HT-29 (cell line): Measurements from ENCODE around the gene FUOM. TPM values are rescaled to one million over a fixed set of nuclear protein-coding genes. Genes with fewer than 3 reads are reported as not detected.
"Not testable (repeated sequence)": the region's sequence is repeated elsewhere in the genome, so short reads cannot be mapped to it uniquely, and the experiment has no call there.

ENCODE experiments used
- DNase-seq: peaks from one replicate; pipeline ENCODE4 v3.0.0-alpha.2; 2015; ENCODE audit warnings: low spot score
- total RNA-seq: library from RNA; depleted of rRNA; stranded (reverse); fragments of >200 nt; shearing (Covaris generic); gene quantifications from 2 replicates; pipeline ENCODE4 v1.2.3, GENCODE V29; 2014

Gene FUOM
- total RNA-seq, 1 experiment from 2014 or later: 59.7 TPM

DNA sequence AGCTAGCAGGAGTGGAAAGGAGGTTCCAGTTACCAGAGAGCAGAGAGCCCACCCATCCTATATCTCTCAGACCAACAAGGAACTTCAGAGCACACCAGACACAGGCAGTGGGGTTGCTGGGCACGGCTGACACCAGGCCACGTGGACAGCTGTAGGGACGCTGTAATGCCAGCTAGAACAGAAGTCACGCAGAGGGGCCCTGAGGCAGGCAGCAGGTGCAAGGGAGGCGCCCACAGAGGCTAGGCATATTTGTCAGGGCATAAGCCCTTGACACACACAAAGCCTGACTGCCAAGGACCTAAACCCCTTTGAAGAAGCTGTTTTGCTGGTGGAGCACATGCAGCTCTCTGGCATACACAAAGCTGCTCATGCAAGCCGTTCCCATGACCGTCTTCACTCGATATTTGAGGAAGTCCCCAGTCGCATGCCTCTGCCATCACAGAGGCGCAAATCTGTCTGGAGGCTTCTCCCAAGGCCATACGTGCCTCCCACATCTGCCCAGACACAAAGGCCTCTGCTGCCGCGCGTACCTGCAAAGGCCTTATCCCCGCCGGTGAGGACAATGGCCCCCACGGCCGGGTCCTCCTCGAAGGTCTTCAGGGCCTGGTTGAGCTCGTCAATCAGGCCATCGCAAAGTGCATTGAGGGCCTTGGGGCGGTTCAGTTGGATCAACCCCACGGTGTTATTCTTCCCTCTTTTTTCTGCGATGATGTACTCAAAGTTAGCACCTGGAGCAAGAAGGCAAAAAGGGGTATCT lies 12.4 kb upstream of the FUOM start:
- no peak for DNase-seq

DNA sequence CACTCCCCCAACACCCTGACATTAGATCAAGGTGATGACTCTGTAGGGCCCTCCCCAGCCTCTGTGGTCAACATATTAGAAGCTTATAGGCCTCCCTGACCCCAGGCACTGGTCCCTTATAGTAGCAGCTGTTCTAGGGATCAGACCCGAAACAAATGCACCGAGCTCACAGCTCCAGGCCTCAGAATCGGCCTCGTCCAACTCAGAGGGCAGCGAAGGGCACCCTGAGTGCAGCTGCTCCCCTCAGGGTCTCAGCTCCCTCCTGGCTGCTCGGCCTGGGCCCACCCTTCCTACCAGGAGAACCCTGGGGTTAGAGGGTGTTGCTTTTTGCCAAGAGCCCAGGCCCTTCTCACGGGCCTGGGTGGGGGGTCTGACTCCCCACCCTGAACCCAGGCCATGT lies 10.3 kb upstream of the FUOM start:
- DNase-seq: no peak

DNA sequence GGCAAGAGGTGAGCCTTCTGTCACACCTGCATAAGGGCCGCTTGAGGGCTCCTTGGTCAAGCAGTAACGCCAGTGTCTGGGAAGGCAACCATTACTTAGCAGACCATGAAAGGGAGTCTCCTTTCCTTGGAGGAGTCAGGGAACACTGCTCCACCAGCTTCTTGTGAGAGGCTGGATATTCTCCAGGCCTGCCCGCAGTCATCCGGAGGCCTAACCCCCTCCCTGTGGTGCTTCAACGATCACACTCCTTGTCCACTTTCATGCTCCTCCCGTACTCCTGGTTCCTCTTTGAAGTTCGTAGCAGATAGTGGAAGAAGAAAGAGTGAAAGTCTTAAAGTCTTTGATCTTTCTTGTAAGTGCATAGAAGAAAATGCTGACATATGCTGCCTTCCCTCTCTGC lies 9.6 kb upstream of the FUOM start:
- DNase-seq: not testable (repeated sequence)

DNA sequence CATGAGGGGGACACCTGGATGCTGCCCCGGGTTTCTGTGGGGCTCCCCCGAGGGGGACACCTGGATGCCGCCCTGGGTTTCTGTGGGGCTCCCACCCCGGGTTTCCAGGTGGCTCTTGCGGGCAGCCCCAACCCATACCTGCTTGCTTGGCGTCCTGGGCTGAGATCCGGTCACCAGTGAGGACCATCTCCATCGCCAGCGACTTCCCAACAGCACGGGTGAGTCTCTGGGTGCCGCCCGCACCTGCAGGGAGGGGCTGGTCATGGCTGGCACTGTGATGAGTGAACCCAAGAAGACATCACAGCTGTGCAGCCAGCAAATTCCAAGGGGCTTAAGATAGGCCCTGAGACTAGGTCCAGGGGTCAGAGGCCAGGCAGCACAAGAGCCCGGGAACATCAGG lies 8.9 kb upstream of the FUOM start:
- DNase-seq: no peak

DNA sequence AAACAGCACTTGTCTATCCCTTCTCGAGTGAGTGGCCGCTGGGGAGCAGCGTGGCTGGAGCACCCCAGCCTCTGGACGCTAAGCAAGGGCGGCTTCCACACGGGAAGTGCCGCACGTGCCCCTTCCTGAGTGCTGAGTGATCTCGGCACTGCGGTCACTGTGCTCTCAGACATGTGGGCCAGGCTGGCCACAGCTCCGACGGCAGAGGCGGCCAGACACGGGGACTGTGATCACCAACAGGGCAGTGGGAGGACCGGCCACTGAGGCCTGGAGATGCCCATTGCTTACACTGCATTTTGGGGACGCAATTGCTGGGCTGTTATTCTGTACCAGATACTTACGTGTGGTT lies 8.3 kb upstream of the FUOM start:
- DNase-seq: no peak

DNA sequence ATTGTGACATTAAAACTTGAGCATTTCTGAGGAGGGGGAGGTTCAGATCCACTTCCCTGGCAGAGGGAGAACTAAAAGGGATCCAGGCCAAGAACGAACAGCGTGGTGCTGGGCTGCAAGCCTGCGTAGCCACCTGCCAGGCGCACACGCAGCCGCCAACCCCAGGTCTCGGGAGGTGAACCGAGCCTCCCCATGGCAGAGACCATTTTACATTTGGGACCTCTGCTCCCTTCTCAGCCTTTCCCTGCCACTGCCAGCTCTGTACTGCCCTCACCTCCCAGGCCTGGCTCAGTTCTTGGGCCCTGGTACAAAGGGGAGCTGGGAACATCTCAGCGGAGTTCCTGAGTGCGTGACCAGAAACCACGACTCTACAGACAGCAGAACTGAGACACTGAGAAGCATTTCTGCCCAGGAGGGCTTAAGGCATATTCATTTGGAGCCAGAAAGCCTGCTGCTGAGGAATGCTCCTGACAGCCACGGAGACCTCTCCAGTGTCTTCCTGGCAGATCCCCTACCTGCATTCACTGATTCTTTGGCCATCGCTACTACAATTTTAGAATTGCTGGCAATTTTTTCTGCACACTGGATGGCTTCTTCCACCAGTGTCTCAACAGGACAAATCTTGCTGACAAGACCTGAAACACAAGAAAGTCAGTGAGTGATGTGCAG lies 7.8 kb upstream of the FUOM start:
- DNase-seq: no peak

DNA sequence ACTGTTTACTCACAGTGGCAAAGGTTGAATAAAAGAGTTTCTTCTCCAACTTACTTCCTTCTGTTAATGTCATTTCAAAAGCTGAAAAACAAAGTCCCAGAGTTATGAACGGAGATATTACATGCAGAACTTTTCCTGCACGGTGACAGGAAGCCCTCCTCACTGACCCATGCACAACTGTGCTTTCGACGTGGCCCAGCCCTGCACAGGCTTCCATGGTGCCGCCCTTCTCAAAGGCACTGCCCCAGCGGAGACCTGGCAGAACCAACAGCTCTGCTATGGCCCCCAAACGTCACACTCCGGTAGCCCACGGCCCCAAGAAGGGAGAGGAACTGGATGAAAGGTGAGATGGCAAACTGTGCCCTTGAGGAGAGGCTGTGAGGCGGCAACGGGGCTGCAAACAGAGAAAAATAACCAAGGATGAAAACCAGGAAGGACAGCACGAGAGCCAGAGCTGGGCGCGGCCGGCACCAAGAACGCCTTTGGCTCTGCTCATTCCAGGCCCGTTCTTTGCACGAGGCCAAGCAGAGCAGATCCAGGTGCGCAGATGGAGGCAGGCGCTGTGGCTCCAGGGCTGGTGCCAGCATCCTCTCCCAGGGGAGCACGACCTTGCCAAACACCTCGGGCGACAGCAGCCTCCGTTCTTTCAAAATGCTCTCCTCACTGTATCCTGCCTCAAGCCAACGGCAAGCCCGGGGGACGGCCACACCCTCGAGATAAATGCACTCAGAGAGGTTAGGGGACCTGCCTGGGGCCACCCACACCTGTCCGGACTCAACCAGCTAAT lies 7.0 kb upstream of the FUOM start:
- DNase-seq: no peak

DNA sequence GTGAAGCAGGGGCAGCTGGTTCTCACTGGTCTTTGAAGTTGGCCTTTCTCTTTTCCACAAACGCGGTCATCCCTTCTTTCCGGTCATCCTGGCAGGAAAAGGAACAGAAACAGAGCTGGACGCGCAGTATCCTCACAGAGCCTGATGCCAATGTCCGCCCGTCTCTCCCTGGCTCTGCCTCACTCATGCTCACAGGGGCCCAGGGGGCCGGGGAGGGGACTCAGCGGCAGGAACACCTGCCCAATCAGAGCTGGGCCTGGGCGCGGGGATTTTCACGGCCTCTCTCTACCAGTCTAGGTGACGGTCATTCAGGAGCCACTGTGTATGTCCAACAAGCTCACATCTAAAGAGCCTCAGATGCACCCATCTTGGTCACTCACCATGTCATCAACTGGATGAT lies 5.0 kb upstream of the FUOM start:
- DNase-seq: no peak

DNA sequence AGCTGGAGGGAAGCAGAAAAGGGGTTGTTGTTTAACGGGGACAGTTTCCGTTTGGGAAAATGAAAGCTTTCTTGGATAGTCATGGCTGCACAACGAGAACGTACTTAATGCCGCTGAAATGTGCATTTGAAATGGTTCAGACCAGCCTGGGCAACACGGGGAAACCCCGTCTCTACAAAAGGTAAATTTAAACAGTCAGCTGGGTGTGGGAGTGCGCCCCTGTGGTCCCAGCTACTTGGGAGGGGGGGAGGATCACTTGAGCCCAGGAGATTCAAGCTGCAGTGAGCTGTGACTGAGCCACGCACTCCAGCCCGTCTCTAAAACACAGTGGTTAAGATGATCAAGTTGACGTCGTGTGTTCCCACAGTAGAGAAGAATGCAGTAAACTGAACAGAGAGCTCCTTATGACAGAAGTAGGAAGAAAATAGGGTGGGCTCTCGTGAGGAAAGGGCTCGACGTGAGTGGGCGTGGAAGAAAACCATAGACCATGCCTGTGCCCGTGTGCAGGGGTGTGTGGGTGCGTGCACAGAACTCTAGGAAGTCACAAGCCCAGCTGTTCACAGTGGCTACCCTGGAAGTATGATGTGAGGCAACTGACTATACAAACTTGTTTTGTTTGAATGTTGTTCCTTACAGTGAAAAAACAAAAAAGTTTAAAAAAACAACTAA lies 4.1 kb upstream of the FUOM start:
- DNase-seq: no peak

DNA sequence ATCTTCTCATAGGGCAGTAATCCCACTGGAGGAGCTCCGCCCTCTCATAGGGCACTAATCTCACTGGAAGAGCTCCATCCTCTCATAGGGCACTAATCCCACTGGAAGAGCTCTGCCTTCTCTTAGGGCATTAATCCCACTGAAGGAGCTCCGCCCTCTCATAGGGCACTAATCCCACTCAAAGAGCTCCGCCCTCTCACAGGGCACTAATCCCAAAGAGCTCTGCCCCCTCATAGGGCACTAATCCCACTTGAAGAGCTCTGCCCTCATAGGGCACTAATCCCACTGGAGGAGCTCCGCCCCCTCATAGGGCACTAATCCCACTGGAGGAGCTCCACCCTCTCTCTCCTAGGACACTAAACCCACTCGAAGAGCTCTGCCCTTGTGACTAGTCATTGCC lies 3.4 kb upstream of the FUOM start:
- no peak for DNase-seq

DNA sequence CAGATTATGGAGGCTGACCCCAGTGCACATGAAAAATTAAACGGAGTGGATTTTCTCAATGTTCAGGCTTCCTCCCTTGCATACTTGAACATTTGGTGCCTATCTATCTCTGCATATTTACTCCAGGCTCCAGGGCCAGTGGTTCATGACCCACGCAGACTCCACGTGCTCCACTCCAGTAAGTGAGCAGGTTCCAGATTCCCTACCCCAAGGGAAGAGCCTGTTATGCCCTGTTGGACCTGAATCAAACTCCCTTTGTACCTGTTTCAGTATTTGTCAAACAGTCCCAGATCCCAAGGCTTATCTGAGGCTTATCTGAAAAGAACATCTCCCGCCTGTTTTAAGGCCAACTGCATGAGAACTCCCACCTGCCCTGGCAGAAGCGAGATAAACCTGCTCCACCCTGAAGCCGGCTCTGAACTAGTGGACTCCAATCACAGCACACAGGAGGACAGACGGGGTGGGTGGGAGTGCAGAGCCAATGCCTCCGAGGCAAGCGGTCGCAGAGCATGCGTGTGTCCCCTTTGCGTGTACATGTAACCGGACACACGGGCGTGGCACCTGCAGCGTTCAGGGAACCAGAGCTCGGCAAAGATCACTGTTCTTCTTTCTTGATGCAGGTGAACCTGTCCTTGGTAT lies 2.3 kb upstream of the FUOM start:
- DNase-seq: peak; percentile 36

DNA sequence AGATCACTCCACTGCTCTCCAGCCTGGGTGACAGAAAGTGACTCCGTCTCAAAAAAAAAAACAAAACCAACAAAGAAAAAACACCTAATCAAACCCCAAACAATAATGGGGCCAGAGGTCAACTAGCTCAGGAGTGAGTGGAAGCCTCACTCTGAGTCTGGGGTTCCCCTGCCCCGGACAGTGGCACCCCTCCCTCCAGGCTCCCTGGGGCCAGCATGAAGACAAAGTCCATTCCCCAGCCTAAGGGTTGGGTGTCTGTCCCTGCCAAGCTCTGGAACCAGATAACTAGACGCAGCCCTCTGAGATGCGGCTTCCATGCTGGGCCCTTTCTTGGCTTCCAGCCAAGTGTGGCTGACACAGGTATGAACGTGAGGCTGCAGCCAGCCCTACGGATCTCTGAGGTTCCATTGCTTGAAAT lies 1.7 kb upstream of the FUOM start:
- DNase-seq: peak; percentile 81

DNA sequence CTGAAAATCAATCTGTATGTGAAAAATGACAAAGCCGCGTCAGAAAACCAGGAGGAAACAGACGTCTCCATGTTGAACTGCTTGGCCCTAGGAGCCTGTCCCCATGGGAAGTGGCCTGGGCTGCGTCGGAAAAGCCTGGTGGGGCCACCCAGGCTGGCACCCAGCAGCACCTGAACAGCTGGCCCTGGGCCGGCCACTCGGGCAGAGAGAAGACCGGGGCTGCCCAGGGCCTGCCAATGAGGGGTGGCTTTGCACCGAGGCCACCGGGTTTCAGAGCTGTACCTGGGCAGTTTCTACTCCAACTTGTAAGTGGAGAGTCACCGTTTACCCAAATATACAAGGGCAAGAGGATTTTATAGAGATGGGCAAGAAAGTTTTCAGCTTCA lies 1.1 kb upstream of the FUOM start:
- no peak for DNase-seq

DNA sequence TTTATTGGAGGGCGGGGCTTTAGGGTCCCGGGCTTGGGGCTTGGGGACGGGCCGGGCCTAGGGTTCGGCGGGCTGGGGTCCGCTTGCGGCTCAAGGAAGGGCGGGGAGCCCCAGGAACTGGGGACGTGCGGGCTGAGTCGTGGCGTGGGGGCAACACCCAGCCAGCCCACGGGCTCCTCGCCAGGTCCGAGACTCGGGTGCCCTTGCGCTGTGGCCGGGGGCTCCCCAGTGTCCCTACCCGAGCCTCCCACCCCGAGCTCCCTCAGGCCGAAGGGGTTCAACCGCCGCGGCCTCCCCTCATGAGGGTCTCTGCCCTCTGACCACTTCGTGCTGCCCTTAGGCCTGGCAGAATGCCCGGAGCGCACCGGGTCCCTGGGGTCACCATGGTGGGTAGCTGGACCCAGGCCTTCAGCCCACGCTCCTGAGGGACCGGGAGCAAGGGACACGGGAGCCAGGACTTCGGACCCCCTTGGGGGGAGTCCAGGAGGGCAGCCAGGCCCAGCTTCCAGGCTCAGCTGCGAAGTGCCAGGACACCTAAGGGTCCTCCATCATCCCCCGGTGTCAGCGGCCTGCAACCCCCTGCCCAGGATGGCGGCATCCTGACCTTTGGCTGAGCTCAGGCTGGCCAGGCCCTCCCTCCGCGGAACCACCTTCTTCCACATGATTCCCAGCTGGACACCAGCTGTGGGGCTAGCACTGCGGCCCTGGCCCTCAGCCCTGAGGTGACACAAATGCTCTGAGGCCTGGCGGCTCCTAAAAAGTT lies 524 bp upstream of the FUOM start:
- no peak for DNase-seq

DNA sequence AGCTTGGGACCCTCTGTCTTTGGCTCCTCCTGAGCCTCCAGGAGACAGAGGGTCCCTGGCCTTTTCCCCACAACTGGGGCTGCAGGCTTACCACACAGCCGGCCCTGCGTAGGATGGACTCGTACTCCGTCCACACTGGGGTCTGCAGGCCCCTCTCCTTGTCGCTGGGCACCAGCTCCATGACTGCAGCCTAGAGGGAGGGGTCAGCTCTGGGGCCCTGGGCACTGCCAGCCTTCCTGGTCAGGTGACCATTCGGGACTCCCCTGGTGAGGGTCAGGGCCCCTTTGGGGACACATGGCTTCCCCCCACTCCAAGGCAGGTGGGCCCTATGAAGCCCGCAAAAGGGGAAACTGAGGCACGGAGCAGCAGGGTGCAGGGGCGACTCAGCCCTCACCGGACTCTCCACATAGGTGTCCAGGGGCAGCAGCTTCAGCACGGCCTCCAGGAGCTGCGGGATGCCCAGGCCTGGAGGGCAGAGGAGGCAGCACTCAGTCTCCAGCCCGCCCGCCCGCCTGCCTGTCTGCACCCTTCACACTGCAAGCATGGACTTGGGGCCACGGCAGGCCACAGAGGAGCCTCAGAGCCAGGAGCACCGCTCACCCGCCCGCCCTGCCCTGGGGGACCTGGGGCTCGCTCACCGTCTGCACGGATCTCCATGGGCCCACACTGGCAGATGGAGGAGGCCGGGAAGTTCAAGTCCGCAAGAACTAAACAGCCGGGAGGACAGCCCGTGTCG lies 1.1 kb downstream of the FUOM start:
- no peak for DNase-seq

DNA sequence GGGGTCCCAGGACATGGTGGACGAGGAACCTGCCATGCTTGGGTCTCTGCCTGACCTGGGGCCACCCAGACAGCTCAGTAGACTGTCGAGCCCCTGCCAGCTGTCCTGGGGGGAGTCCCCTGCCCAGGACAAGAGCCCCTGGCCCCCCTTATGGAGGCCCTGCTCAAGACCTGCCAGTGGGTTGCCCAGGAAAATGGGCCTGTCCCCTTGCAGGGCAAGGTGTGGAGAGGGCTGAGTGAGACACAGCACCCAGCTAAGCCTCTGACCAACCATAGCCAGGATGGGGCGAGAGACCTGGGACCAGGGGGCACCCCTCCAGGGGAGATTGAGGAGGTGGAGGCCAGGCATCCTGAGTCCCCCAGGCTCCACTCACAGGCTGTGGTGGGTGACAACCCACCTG lies 1.8 kb downstream of the FUOM start:
- no peak for DNase-seq

DNA sequence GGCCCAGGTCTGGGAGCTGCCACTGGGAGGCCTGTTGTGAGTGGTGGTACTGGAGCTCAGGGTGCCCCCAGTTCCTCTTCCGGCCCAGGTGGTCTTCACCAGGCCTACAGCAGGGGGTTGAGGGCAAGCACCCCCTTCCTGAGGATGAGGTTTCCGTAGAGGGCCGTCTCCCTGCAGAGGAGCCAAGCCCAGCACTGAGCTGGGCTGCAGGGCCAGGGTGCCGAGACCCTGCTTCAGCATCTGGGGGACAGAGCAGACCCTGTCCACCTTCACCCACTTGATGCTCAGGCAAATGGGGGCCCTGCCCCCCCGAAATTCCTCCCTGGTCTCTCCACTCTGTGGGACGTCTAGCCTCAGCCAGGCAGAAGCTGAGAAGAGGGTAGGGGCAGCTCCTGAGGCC lies 2.6 kb downstream of the FUOM start:
- DNase-seq: no peak

DNA sequence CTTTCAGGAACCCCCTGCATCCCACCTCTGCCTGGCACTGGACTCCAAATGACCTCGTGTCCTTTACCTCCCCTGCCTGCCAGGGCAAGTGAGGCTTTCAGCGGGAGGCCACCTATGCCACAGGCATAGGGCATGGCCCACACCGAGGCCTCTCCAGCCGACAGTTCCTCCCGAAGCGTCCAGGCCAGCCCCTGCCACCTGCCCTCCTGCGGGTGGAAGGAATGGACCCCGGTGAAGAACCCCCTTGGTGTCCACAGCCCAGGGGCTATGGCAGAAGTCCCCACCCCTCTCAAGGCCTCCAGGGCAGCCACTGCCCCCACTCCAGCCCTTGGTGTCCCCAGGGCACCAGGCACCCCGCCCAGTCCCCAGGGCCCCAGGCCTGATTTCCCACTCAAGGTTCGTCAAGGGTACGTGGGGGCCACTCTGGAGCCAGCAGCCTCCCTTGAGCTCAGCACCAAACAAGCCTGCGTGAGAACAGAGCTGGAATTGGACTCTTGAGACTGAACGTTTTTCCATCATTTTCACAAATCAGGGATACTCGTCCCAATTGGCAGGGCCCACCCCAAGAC lies 3.1 kb downstream of the FUOM start:
- no peak for DNase-seq

DNA sequence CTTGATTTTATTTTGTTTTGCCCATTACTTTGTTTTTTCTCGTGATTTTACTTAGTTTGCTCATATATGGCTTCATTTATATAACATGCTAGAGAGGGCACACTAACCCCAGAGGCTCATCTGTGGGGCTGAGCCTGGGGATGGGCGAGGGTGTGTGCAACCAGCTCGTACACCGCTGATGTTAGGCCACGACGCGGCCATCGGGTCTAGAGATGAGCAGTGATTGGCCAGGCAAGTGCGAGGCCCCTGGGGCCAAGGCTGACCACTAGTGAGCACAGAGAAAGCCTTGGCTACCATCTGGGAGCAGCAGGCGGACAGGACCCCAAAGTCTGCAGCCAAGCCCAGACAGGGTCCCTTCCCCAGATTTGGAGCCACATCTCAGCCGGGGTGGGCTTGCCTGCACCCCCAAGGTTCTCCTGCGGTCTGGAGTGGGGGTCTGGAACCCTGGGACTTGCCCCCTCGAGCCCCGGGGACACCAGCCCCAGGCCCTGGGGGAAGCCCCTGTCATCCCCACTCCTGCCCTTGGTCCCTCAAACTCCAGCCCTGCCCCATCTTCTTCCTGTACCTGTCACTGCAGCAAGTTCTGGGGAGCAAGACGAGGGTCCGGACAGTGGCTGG lies 3.7 kb downstream of the FUOM start:
- DNase-seq: no peak
